Osteoblast (primary cell): ENCODE data around the gene ANKS1B. TPM values are rescaled to one million over a fixed set of nuclear protein-coding genes. Genes with fewer than 3 reads are reported as not detected.

ENCODE experiments used
- DNase-seq: peaks from one replicate; pipeline ENCODE4 v3.0.0; 2011; ENCODE audit warnings: low spot score, mixed read lengths; ENCODE audit not compliant: insufficient read length; ENCODE audit errors: missing footprints
- H2AFZ ChIP-seq: 2 replicates; pipeline ENCODE4 v1.6.0; 2011; ENCODE audit warnings: mild to moderate bottlenecking, low read length
- H3K27ac ChIP-seq: 2 replicates; pipeline ENCODE4 v1.5.1; 2011; ENCODE audit warnings: mild to moderate bottlenecking, low read depth, low read length, moderate library complexity
- H3K27me3 ChIP-seq: 2 replicates; pipeline ENCODE4 v1.6.0; 2012; ENCODE audit warnings: mild to moderate bottlenecking, control low read depth, inconsistent platforms, low read length, moderate library complexity; ENCODE audit not compliant: insufficient read depth
- H3K36me3 ChIP-seq: 2 replicates; pipeline ENCODE4 v1.5.1; 2011; ENCODE audit warnings: mild to moderate bottlenecking, low read length, control low read depth, moderate library complexity; ENCODE audit not compliant: insufficient read depth
- H3K4me1 ChIP-seq: 2 replicates; pipeline ENCODE4 v1.5.1; 2011; ENCODE audit warnings: mild to moderate bottlenecking, low read length, control low read depth, moderate library complexity; ENCODE audit not compliant: insufficient read depth
- H3K4me2 ChIP-seq: 2 replicates; pipeline ENCODE4 v1.6.0; 2011; ENCODE audit warnings: mild to moderate bottlenecking, low read length; ENCODE audit not compliant: insufficient read depth
- H3K4me3 ChIP-seq: fragments of 200-600 bp; sonication (generic); 3 replicates; pipeline ENCODE4 v1.5.1; 2012; ENCODE audit warnings: mild to moderate bottlenecking, low read length, inconsistent platforms; ENCODE audit not compliant: insufficient read depth
- H3K79me2 ChIP-seq: 2 replicates; pipeline ENCODE4 v1.6.0; 2012; ENCODE audit warnings: mild to moderate bottlenecking, low read length, control low read depth, inconsistent platforms; ENCODE audit not compliant: insufficient read depth
- H3K9me3 ChIP-seq: 2 replicates; pipeline ENCODE4 v1.5.1; 2011; ENCODE audit warnings: low read depth, low read length, control low read depth
- H4K20me1 ChIP-seq: 2 replicates; pipeline ENCODE4 v1.6.0; 2012; ENCODE audit warnings: mild to moderate bottlenecking, low read length, control low read depth; ENCODE audit not compliant: insufficient read depth
- total RNA-seq: library from RNA; depleted of rRNA; stranded (reverse); fragments of >200 nt; gene quantifications from 2 replicates; pipeline ENCODE4 v1.2.3, GENCODE V29; 2012
- TF ChIP-seq, protein P1 (sequence below): IDR thresholded peaks from 2 replicates; pipeline ENCODE4 v1.5.1; 2011; ENCODE audit warnings: mild to moderate bottlenecking, low read depth, low read length, moderate library complexity; ENCODE audit errors: extremely low read depth

Gene ANKS1B
- total RNA-seq, 1 donor, result 2.2 TPM

GRCh38 chr12:98791406-98791805, 1193.3 kb downstream of the ANKS1B start:
- no peaks in the 10 kb centered on the region for H3K4me1 ChIP-seq
- no peaks in the 10 kb centered on the region for H3K79me2 ChIP-seq
- no peak overlapping the region for H3K27ac ChIP-seq
- H4K20me1 ChIP-seq, result no peaks in the 10 kb centered on the region
- H3K27me3 ChIP-seq, result no peaks in the 10 kb centered on the region
- no peak overlapping the region for H3K4me3 ChIP-seq
- no peaks in the 10 kb centered on the region for H3K36me3 ChIP-seq
- no peak for DNase-seq
- no peak overlapping the region for H3K4me2 ChIP-seq
- no peak overlapping the region for H2AFZ ChIP-seq
- no peaks in the 10 kb centered on the region for H3K9me3 ChIP-seq
- TF ChIP-seq, protein P1, sequence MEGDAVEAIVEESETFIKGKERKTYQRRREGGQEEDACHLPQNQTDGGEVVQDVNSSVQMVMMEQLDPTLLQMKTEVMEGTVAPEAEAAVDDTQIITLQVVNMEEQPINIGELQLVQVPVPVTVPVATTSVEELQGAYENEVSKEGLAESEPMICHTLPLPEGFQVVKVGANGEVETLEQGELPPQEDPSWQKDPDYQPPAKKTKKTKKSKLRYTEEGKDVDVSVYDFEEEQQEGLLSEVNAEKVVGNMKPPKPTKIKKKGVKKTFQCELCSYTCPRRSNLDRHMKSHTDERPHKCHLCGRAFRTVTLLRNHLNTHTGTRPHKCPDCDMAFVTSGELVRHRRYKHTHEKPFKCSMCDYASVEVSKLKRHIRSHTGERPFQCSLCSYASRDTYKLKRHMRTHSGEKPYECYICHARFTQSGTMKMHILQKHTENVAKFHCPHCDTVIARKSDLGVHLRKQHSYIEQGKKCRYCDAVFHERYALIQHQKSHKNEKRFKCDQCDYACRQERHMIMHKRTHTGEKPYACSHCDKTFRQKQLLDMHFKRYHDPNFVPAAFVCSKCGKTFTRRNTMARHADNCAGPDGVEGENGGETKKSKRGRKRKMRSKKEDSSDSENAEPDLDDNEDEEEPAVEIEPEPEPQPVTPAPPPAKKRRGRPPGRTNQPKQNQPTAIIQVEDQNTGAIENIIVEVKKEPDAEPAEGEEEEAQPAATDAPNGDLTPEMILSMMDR, result no peak

DNA sequence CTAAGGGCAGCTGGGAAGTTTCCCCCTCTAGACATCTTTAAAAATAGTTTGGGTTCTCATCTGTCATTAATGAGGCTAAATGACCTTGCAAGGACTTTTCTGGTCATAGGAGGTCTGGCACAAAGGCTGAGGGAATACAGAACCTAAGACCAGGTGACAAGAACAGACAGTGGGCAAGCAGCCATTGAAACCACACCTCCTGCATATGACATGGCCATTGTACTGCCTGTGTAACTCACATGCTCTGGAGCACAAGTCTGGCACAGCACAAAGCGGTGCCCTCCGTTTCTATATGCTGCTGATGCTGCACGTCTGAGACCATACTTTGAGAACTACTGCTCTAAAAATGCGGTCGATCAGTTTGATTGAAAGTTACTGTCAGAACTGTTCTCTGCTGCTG, 1196.3 kb downstream of the ANKS1B start:
- H3K4me3 ChIP-seq, result no peak overlapping the region
- H3K79me2 ChIP-seq, result no peaks in the 10 kb centered on the region
- no peak overlapping the region for H2AFZ ChIP-seq
- H3K36me3 ChIP-seq, result no peaks in the 10 kb centered on the region
- no peaks in the 10 kb centered on the region for H4K20me1 ChIP-seq
- no peak for DNase-seq
- H3K27ac ChIP-seq, result no peak overlapping the region
- H3K27me3 ChIP-seq, result peaks cover 4% of the 10 kb centered on the region
- TF ChIP-seq, protein P1, result no peak
- H3K4me1 ChIP-seq, result no peaks in the 10 kb centered on the region
- H3K9me3 ChIP-seq, result no peaks in the 10 kb centered on the region
- no peak overlapping the region for H3K4me2 ChIP-seq

GRCh38 chr12:98786653-98787052, 1198.1 kb downstream of the ANKS1B start:
- no peak overlapping the region for H3K4me3 ChIP-seq

GRCh38 chr12:98783420-98783819, 1201.3 kb downstream of the ANKS1B start:
- DNase-seq, result no peak
- TF ChIP-seq, protein P1, result no peak
- no peaks in the 10 kb centered on the region for H3K9me3 ChIP-seq

More at GRCh38 chr12:98786653-98787052, 1198.1 kb downstream of the ANKS1B start:
- H2AFZ ChIP-seq, result no peak overlapping the region
- H4K20me1 ChIP-seq, result no peaks in the 10 kb centered on the region
- no peaks in the 10 kb centered on the region for H3K4me1 ChIP-seq
- TF ChIP-seq, protein P1, result no peak
- no peak for DNase-seq
- no peak overlapping the region for H3K27ac ChIP-seq
- H3K4me2 ChIP-seq, result no peak overlapping the region
- no peaks in the 10 kb centered on the region for H3K9me3 ChIP-seq
- no peaks in the 10 kb centered on the region for H3K36me3 ChIP-seq
- no peaks in the 10 kb centered on the region for H3K79me2 ChIP-seq
- peaks cover 8% of the 10 kb centered on the region for H3K27me3 ChIP-seq

More at GRCh38 chr12:98783420-98783819, 1201.3 kb downstream of the ANKS1B start:
- H3K27ac ChIP-seq, result no peak overlapping the region
- no peaks in the 10 kb centered on the region for H3K4me1 ChIP-seq
- no peaks in the 10 kb centered on the region for H3K36me3 ChIP-seq
- H3K79me2 ChIP-seq, result no peaks in the 10 kb centered on the region
- H3K4me2 ChIP-seq, result no peak overlapping the region
- no peak overlapping the region for H2AFZ ChIP-seq
- peaks cover 11% of the 10 kb centered on the region for H3K27me3 ChIP-seq
- H3K4me3 ChIP-seq, result no peak overlapping the region
- no peaks in the 10 kb centered on the region for H4K20me1 ChIP-seq
